Measurements from ENCODE around the gene HSPA2. TPM values are rescaled to one million over a fixed set of nuclear protein-coding genes. Genes with fewer than 3 reads are reported as not detected.

Gene HSPA2
- total and polyA plus RNA-seq, 4 donors = 33.7 to 50.0 (median 39.9) TPM

- WGBS (ENCODE audit: insufficient coverage) = 72% methylated on average over 2 of the region's 4 CpGs
- H3K4me1 ChIP-seq (ENCODE audit: control insufficient read depth, insufficient read depth, low read length) = peaks cover 20% of the 10 kb centered on the region
- no peak overlapping the region for H3K27ac ChIP-seq (ENCODE audit: low read depth, low read length)
- no peak for DNase-seq (ENCODE audit: low read depth in 4 of 6, low spot score in 6 of 6)
- H3K36me3 ChIP-seq (ENCODE audit: control insufficient read depth, insufficient read depth, low read length) = no peaks in the 10 kb centered on the region
- no peak overlapping the region for H3K4me3 ChIP-seq (ENCODE audit: low read depth, low read length)
- H3K27me3 ChIP-seq (ENCODE audit: control insufficient read depth, insufficient read depth, low read length) = peaks cover 17% of the 10 kb centered on the region
- no peaks in the 10 kb centered on the region for H3K9me3 ChIP-seq (ENCODE audit: control insufficient read depth, insufficient read depth, low read length)
Observed at GRCh38 chr14:64536488-64537245, 3.9 kb upstream of the HSPA2 start.

- peaks cover 25% of the 10 kb centered on the region for H3K27me3 ChIP-seq (ENCODE audit: control insufficient read depth, insufficient read depth, low read length)
- no peak overlapping the region for H3K27ac ChIP-seq (ENCODE audit: low read depth, low read length)
- H3K9me3 ChIP-seq (ENCODE audit: control insufficient read depth, insufficient read depth, low read length) = no peaks in the 10 kb centered on the region
- peaks cover 30% of the 10 kb centered on the region for H3K4me1 ChIP-seq (ENCODE audit: control insufficient read depth, insufficient read depth, low read length)
- H3K4me3 ChIP-seq (ENCODE audit: low read depth, low read length) = peak overlapping the region; percentile 75
- DNase-seq (ENCODE audit: low read depth in 4 of 6, low spot score in 6 of 6) = peak in 2 of 6 donors; percentile 34 to 53
- no peaks in the 10 kb centered on the region for H3K36me3 ChIP-seq (ENCODE audit: control insufficient read depth, insufficient read depth, low read length)
- WGBS (ENCODE audit: insufficient coverage) = 14% methylated on average over 73 of the region's 73 CpGs
Observed at GRCh38 chr14:64541261-64541971, 875 bp downstream of the HSPA2 start.

- no peaks in the 10 kb centered on the region for H3K36me3 ChIP-seq (ENCODE audit: control insufficient read depth, insufficient read depth, low read length)
- H3K27ac ChIP-seq (ENCODE audit: low read depth, low read length) = no peak overlapping the region
- DNase-seq (ENCODE audit: low read depth in 4 of 6, low spot score in 6 of 6) = peak in 1 of 6 donors; percentile 21
- H3K27me3 ChIP-seq (ENCODE audit: control insufficient read depth, insufficient read depth, low read length) = peaks cover 25% of the 10 kb centered on the region
- H3K9me3 ChIP-seq (ENCODE audit: control insufficient read depth, insufficient read depth, low read length) = no peaks in the 10 kb centered on the region
- 3% methylated on average over 56 of the region's 61 CpGs for WGBS (ENCODE audit: insufficient coverage)
- H3K4me1 ChIP-seq (ENCODE audit: control insufficient read depth, insufficient read depth, low read length) = peaks cover 30% of the 10 kb centered on the region
- peak overlapping the region; percentile 75 for H3K4me3 ChIP-seq (ENCODE audit: low read depth, low read length)
Observed at GRCh38 chr14:64541972-64542835, 1.7 kb downstream of the HSPA2 start.

GRCh38 chr14:64542836-64543201 is 2.3 kb downstream of the HSPA2 start:
- Histone ChIP-seq H3K27me3 (ENCODE audit: control insufficient read depth, insufficient read depth, low read length) (peaks cover 25% of the 10 kb centered on the region), H3K4me3 (ENCODE audit: low read depth, low read length) (peak overlapping the region; percentile 75), H3K9me3 (ENCODE audit: control insufficient read depth, insufficient read depth, low read length) (no peaks in the 10 kb centered on the region), H3K4me1 (ENCODE audit: control insufficient read depth, insufficient read depth, low read length) (peaks cover 30% of the 10 kb centered on the region), H3K27ac (ENCODE audit: low read depth, low read length) (no peak overlapping the region), H3K36me3 (ENCODE audit: control insufficient read depth, insufficient read depth, low read length) (no peaks in the 10 kb centered on the region)
- WGBS (ENCODE audit: insufficient coverage) = no CpG with 5 or more reads among the region's 4 CpGs
- DNase-seq (ENCODE audit: low read depth in 4 of 6, low spot score in 6 of 6) = no peak

- H3K27me3 ChIP-seq (ENCODE audit: control insufficient read depth, insufficient read depth, low read length) = peaks cover 29% of the 10 kb centered on the region
- no peak overlapping the region for H3K4me3 ChIP-seq (ENCODE audit: low read depth, low read length)
- no CpG with 5 or more reads among the region's 5 CpGs for WGBS (ENCODE audit: insufficient coverage)
Observed at GRCh38 chr14:64544607-64545312, 4.2 kb downstream of the HSPA2 start.

GRCh38 chr14:64549016-64549415 is 8.5 kb downstream of the HSPA2 start:
- no peak for DNase-seq (ENCODE audit: low read depth in 4 of 6, low spot score in 6 of 6)
- Histone ChIP-seq H3K4me1 (ENCODE audit: control insufficient read depth, insufficient read depth, low read length) (peaks cover 7% of the 10 kb centered on the region), H3K27me3 (ENCODE audit: control insufficient read depth, insufficient read depth, low read length) (peaks cover 25% of the 10 kb centered on the region), H3K27ac (ENCODE audit: low read depth, low read length) (no peak overlapping the region), H3K9me3 (ENCODE audit: control insufficient read depth, insufficient read depth, low read length) (no peaks in the 10 kb centered on the region), H3K36me3 (ENCODE audit: control insufficient read depth, insufficient read depth, low read length) (no peaks in the 10 kb centered on the region), H3K4me3 (ENCODE audit: low read depth, low read length) (no peak overlapping the region)
- WGBS (ENCODE audit: insufficient coverage) = no CpG with 5 or more reads among the region's 1 CpG

More at GRCh38 chr14:64544607-64545312, 4.2 kb downstream of the HSPA2 start:
- Histone ChIP-seq H3K9me3 (ENCODE audit: control insufficient read depth, insufficient read depth, low read length) (no peaks in the 10 kb centered on the region), H3K27ac (ENCODE audit: low read depth, low read length) (no peak overlapping the region), H3K36me3 (ENCODE audit: control insufficient read depth, insufficient read depth, low read length) (no peaks in the 10 kb centered on the region), H3K4me1 (ENCODE audit: control insufficient read depth, insufficient read depth, low read length) (peaks cover 24% of the 10 kb centered on the region)
- no peak for DNase-seq (ENCODE audit: low read depth in 4 of 6, low spot score in 6 of 6)

- DNase-seq (ENCODE audit: low read depth in 4 of 6, low spot score in 6 of 6) = peak in 2 of 6 donors; percentile 39 to 57
- Histone ChIP-seq H3K9me3 (ENCODE audit: control insufficient read depth, insufficient read depth, low read length) (no peaks in the 10 kb centered on the region), H3K4me3 (ENCODE audit: low read depth, low read length) (peak within 1 kb of the TSS; percentile 27), H3K27ac (ENCODE audit: low read depth, low read length) (no peak within 1 kb of the TSS), H3K27me3 (ENCODE audit: control insufficient read depth, insufficient read depth, low read length) (peaks cover 25% of the 10 kb centered on the region), H3K4me1 (ENCODE audit: control insufficient read depth, insufficient read depth, low read length) (peaks cover 7% of the 10 kb centered on the region), H3K36me3 (ENCODE audit: control insufficient read depth, insufficient read depth, low read length) (no peaks in the 10 kb centered on the region)
- under 1% methylated on average over 44 of the region's 54 CpGs for WGBS (ENCODE audit: insufficient coverage)
Observed at GRCh38 chr14:64549791-64550620, 9.5 kb downstream of the HSPA2 start, which contains the start of gene PPP1R36. Gene PPP1R36 (plus strand): TSS chr14:64549961. CDS start chr14:64549998, 37 bp downstream.

- peak in 1 of 6 donors; percentile 58 for DNase-seq (ENCODE audit: low read depth in 4 of 6, low spot score in 6 of 6)
- Histone ChIP-seq H3K9me3 (ENCODE audit: control insufficient read depth, insufficient read depth, low read length) (no peaks in the 10 kb centered on the region), H3K27me3 (ENCODE audit: control insufficient read depth, insufficient read depth, low read length) (peaks cover 25% of the 10 kb centered on the region), H3K4me3 (ENCODE audit: low read depth, low read length) (no peak overlapping the region), H3K4me1 (ENCODE audit: control insufficient read depth, insufficient read depth, low read length) (peaks cover 7% of the 10 kb centered on the region), H3K36me3 (ENCODE audit: control insufficient read depth, insufficient read depth, low read length) (no peaks in the 10 kb centered on the region), H3K27ac (ENCODE audit: low read depth, low read length) (no peak overlapping the region)
- no CpG with 5 or more reads among the region's 7 CpGs for WGBS (ENCODE audit: insufficient coverage)
Observed at GRCh38 chr14:64550621-64551333, 10.2 kb downstream of the HSPA2 start.

All from spinal cord (tissue), 10 donors.